ENCODE measurements around the gene EIF3L.

Gene EIF3L

DNA sequence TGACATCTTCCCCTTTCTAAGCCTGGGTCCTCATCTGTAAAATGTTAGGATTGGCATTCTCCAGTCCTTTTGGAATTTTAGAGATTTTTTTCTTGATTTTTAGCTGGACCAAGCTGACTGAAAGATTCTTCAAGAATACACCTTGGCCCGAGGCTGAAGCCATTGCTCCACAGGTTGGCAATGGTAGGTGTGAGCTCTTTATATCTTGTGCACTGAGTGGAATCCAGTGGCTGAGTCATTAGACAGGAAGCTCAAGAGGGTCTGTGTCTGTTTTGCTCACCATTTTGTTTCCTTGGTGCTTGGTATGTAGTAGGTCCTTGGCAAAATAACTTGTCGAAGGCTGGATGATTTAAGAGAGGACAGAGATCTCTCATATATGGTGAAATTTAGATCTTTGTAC, 6.2 kb downstream of the EIF3L start:
- DNase-seq, result no peak

GRCh38 chr22:37860796-37861421, 11.7 kb downstream of the EIF3L start:
- no peak for DNase-seq

GRCh38 chr22:37862570-37863325, 13.5 kb downstream of the EIF3L start:
- DNase-seq, result no peak

DNA sequence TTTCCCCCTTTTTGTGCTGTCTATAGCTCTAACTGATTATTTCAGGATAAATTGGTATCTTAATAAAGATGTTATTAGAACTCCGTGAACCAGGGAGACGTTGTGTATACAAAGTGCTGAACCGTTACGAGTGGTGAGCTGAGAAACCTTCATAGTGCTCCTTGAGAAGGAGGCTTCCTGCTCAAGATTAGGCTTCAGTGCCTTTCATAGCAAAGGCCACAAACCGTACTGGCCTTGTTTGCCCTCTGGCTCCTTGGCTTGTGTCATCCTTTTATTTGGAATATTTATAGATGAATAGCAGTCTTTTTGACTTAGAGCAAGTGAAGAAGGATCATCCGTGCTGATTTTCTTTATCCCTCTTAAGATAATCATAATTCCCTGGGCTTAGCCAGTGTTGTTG, 16.3 kb downstream of the EIF3L start:
- no peak for DNase-seq

- no peak for DNase-seq
These were observed 21.1 kb downstream of the EIF3L start for GRCh38 chr22:37870273-37870672.

DNA sequence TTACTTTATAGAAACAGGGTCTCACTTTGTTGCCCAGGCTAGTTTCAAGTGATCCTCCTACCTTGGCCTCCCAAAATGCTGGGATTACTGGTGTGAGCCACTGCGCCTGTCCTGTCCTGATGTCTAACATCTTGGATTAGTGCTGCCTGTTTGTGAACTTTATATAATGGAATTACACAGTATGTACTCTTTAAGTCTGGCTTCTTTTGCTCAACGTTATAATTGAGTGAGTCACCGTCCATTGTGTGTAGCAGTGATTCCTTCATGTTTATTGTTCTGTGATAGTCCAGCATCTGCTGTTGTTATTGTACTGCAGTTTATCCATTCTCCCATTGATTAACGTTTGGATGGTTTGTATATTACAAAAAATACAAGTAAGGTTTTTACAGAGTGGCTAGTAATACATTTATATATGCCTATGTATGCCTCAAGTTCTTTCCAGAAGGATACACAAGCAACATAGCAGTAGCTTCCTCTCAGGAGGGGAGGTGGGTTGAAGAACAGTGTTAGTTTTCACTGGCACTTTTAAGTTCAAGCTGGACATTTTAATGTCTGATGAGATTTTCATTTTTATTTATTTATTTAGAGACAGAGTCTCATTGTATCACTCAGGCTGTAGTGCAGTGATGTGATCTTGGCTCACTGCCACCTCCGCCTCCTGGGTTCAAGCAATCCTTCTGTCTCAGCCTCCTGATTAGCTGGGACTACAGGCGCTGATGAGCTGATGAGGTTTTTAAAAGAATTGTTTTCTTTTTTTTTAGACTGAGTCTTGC, 31.6 kb downstream of the EIF3L start:
- DNase-seq, result no peak

- no peak for DNase-seq
These were observed 35.2 kb downstream of the EIF3L start for GRCh38 chr22:37884420-37884819.

- DNase-seq, result no peak
These were observed 38.6 kb downstream of the EIF3L start for GRCh38 chr22:37887584-37888378.

GRCh38 chr22:37891926-37892325, 42.7 kb downstream of the EIF3L start:
- no peak for DNase-seq

DNA sequence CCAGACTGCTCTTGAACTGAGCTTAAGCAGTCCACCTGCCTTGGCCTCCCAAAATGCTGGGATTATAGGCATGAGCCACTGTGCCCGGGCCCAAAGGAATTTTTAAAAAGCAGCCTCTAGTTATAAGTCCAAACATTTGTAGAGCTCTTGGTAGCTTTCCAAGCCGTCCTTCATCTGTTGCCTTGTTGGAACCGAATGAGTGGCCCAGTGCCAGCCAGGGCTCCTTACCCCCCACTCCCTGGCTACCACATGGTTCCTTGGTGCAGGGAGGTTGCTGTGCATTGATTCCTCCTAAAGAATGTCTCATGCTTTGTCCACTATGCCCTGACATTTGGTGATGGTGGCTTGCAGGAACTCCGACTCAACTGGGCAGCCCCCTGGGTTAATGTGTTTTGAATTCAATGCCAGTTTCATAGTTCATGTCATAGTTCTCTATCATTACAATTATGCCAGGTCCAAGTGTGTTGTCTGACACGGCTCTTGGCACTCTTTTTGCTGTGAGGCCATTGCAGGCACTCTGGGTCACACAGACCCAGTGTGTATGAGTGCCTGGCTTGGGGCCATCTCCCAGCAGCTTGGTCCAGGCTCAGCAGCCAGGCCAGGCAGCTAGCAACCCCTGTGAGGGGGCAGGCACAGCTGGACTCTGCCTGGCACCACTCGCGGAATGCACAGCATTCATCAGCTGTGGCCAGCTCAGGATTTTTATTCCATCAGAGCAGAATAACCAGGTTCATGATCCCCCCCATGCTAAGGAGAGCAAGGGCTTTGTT, 43.5 kb downstream of the EIF3L start:
- DNase-seq, result no peak

DNA sequence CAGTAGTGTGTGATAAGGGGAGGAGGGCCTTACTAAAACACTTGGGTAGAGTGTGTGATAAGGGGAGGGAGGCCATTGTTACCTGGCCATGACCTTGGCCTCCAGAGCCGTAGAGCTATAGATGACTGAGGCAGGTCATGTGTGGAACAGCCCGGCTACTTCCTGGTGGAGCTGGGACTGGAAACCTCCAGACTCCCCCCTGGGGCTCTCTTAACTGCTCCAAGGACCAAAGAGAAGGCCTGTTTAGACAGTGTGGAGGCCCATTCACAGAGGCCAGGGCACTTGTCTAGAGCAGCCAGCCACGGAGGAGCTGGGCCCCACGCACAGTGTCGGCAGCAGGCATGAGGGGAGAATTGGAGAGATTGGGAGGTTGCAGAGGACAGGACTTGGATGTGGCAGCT, 44.4 kb downstream of the EIF3L start:
- no peak for DNase-seq

- no peak for DNase-seq
These were observed 45.9 kb downstream of the EIF3L start for GRCh38 chr22:37894939-37895670.

- DNase-seq, result no peak
These were observed 47.0 kb downstream of the EIF3L start for GRCh38 chr22:37896181-37896592.

- DNase-seq, result no peak
These were observed 47.7 kb downstream of the EIF3L start for GRCh38 chr22:37896939-37897338.

GRCh38 chr22:37897807-37898206, 48.6 kb downstream of the EIF3L start:
- no peak for DNase-seq

- no peak for DNase-seq
These were observed 49.4 kb downstream of the EIF3L start for GRCh38 chr22:37898441-37899181.

GRCh38 chr22:37904572-37905533, 55.6 kb downstream of the EIF3L start:
- DNase-seq, result no peak

DNA sequence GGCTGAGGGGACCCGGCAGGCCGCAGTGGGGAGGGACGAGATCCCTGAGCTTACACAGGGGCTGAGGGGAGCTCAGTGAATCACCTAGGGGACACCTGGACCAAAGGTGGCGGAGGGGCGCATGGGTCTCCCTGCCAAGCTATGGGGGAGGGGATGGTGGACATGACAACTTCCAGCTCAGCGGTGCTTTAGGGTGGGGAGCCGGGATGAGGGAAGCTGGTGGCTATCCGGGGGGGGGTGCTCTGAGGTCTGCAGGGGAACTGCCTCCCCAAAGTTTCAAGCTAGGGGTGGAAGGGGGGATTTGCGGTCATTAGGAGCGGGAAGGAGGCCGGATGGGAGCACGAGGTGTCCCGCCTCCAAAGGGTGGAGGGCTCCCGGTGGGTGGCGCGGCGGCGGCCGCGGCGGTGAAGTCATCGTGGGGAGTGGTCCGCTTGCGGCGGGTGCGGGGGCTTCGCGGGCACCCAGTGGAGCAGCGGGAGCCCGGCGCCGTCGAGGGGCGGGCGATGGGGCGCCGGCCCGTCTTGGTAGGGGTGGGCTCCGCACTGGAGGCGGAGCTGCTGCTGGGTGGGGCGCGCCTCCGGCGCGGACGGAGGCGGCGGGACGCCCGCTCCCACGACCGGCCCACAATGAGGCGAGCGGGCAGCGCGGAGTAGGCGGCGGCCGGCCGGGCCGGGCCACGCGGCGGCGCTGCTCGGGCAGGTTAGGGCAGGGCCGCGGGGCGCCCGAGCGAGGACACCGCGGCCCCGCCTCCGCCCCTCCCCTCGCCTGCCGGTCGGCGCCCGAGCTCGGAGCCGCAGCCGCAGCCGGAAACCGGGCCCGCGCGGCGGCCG, 56.5 kb downstream of the EIF3L start, which contains the start of gene MICALL1:
Gene MICALL1 (plus strand): TSS at position 764 of the 830 bp plus-strand sequence. CDS start 126 bp downstream, outside the sequence.
- no peak for DNase-seq
